Esophagus squamous epithelium (tissue), 5 donors: Measurements from ENCODE around the gene NME9. TPM values are rescaled to one million over a fixed set of nuclear protein-coding genes. Genes with fewer than 3 reads are reported as not detected.

ENCODE experiments used
- DNase-seq: peaks from one replicate; lab custom pipeline; 2025; lab: John Stamatoyannopoulos, UW
- H3K27ac ChIP-seq, 4 donors: fragments of 200-600 bp; sonication (generic); one replicate each; pipeline ENCODE4 v1.5.1; 2016 to 2019; ENCODE audit warnings: mild to moderate bottlenecking in 1 of 4
- H3K27me3 ChIP-seq, 4 donors: fragments of 200-600 bp; sonication (generic); 1 replicate in 3 of 4; 2 replicates in 1 of 4; pipeline versions ENCODE4 v1.5.1 to v1.6.0; 2017 to 2021; ENCODE audit warnings: antibody characterized with exemption in 1 of 4
- H3K36me3 ChIP-seq, 3 donors: fragments of 200-600 bp; sonication (generic); one replicate each; pipeline ENCODE4 v1.5.1; 2016 to 2019
- H3K4me1 ChIP-seq, 3 donors: fragments of 200-600 bp; sonication (generic); one replicate each; pipeline ENCODE4 v1.5.1; 2017 to 2019
- H3K4me3 ChIP-seq, 4 donors: fragments of 200-600 bp; sonication (generic); 1 replicate in 3 of 4; 2 replicates in 1 of 4; pipeline ENCODE4 v1.5.1; 2016 to 2019; ENCODE audit warnings: mild to moderate bottlenecking in 2 of 4, moderate library complexity in 1 of 4
- H3K9me3 ChIP-seq, 3 donors: fragments of 200-600 bp; sonication (generic); one replicate each; pipeline ENCODE4 v1.5.1; 2016 to 2019
- POLR2A ChIP-seq, 4 donors: fragments of 450-650 bp; IDR thresholded peaks; one replicate each; pipeline ENCODE4 v1.6.1; 2017; ENCODE audit warnings: antibody characterized with exemption in 4 of 4, mild to moderate bottlenecking in 4 of 4, moderate library complexity in 3 of 4
- WGBS, 2 donors: methylation state at CpG; one replicate each; pipeline ENCODE4 v1.1.5; 2018; 5-methylcytosine and 5-hydroxymethylcytosine counted together
- intact Hi-C: fragments of 100-400 bp; cut with DNase I; formaldehyde crosslinking; loops from one replicate; pipeline ENCODE4 v1.15.0; 2022
- total RNA-seq, 4 donors: library from RNA; depleted of rRNA; stranded (reverse); fragments of >200 nt; gene quantifications; one replicate each; pipeline ENCODE4 v1.1.0, GENCODE V29; 2016
- TF ChIP-seq, protein P1 (sequence below), 6 experiments: fragments of 450-650 bp in 4 of 6; fragments of 200-600 bp in 2 of 6; sonication (generic) in 2 of 6; IDR thresholded peaks; one replicate each; pipeline ENCODE4 v1.5.1; 2016 to 2019; ENCODE audit warnings: antibody characterized with exemption in 6 of 6, mild to moderate bottlenecking in 4 of 6, moderate library complexity in 4 of 6
- donor health status: DM: yes; HTN: yes; CAD: no.

The NME9 gene
- total RNA-seq, 4 donors from 2014 or later: 1.3 TPM; not detected in 3

DNA sequence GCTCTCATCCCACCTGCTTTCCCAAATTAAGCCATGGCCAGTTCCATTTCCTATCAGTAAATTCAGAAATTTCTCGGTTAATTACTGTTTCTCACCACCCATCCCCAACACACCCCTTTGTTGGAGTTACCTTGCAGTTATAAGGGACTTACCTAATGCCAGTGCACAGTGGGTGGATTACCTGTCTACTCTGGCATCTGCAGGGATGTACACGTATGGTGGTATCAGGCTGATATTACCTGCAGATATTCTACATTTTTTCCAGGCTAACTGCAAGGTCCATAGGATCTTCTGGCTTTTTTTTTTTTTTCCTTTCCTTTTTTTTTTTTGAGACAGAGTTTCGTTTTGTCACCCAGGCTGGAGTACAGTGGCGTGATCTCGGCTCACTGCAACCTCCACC lies 10.9 kb upstream of the NME9 start:
- DNase-seq: no peak
- WGBS, 2 donors: 86 to 88% methylated on average over 4 to 5 of the region's 5 CpGs
- no peaks in the 10 kb centered on the region for H3K9me3 ChIP-seq
- H3K4me3 ChIP-seq: no peak overlapping the region
- TF ChIP-seq POLR2A (IDR thresholded peaks at IDR 0.05): no peak
- TF ChIP-seq, protein P1, sequence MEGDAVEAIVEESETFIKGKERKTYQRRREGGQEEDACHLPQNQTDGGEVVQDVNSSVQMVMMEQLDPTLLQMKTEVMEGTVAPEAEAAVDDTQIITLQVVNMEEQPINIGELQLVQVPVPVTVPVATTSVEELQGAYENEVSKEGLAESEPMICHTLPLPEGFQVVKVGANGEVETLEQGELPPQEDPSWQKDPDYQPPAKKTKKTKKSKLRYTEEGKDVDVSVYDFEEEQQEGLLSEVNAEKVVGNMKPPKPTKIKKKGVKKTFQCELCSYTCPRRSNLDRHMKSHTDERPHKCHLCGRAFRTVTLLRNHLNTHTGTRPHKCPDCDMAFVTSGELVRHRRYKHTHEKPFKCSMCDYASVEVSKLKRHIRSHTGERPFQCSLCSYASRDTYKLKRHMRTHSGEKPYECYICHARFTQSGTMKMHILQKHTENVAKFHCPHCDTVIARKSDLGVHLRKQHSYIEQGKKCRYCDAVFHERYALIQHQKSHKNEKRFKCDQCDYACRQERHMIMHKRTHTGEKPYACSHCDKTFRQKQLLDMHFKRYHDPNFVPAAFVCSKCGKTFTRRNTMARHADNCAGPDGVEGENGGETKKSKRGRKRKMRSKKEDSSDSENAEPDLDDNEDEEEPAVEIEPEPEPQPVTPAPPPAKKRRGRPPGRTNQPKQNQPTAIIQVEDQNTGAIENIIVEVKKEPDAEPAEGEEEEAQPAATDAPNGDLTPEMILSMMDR (IDR thresholded peaks at IDR 0.05): no peak
- no peak overlapping the region for H3K27ac ChIP-seq
- intact Hi-C loops: no loop called here
- no peaks in the 10 kb centered on the region for H3K36me3 ChIP-seq
- H3K27me3 ChIP-seq: no peaks in the 10 kb centered on the region
- no peaks in the 10 kb centered on the region for H3K4me1 ChIP-seq

DNA sequence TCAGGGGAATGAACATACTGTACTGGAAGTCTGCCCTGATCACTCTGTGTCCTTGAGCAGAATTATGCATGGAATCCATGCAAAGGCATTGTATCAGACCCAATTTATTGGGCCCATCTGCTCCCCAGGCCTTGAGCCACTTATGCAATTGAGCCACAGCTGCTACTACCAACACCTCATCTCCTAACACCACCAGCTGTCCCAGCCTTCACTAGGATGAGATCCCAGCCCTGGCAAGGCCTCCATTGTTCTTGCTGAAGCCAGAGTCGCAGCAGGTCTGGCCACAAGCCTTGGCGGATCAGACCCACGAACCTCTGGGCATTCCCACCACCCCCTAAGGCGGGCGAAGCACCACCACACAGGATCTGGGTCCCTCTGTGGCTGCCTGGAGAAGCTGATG lies 9.2 kb upstream of the NME9 start:
- intact Hi-C loops: no loop called here
- no peak overlapping the region for H3K4me3 ChIP-seq
- TF ChIP-seq, protein P1 (IDR thresholded peaks at IDR 0.05): no peak
- no peak for TF ChIP-seq POLR2A (IDR thresholded peaks at IDR 0.05)
- H3K4me1 ChIP-seq: no peaks in the 10 kb centered on the region
- no peak overlapping the region for H3K27ac ChIP-seq
- DNase-seq: no peak
- 83 to 93% methylated on average over 3 to 4 of the region's 5 CpGs for WGBS, 2 donors
- no peaks in the 10 kb centered on the region for H3K9me3 ChIP-seq
- H3K36me3 ChIP-seq: no peaks in the 10 kb centered on the region
- H3K27me3 ChIP-seq: no peaks in the 10 kb centered on the region

DNA sequence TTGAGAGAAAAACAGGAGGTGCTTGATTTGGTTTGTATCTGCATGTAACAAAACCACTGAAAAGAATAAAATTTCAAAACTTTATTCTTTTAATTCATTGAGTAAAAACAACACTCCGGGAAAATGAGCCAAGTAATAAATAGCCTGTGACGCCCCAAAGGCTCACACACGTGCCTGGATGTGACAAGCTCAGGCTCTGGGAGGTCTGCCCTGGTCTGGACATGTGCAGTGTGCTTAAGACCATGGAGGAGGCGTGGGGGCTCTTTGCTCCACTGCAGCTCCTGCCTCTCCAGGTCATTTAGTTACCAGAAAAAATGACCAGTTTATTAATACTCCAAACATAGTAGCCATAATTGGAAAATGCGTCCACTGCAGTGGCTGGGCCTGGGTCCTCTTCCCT lies 8.6 kb upstream of the NME9 start:
- Histone ChIP-seq H3K27ac (no peak overlapping the region), H3K9me3 (no peaks in the 10 kb centered on the region), H3K36me3 (no peaks in the 10 kb centered on the region), H3K27me3 (no peaks in the 10 kb centered on the region), H3K4me3 (no peak overlapping the region), H3K4me1 (no peaks in the 10 kb centered on the region)
- 39 to 50% methylated on average over 5 of the region's 5 CpGs for WGBS, 2 donors
- no peak for DNase-seq
- intact Hi-C loops: no loop called here
- no peak for TF ChIP-seq POLR2A (IDR thresholded peaks at IDR 0.05)
- TF ChIP-seq, protein P1 (IDR thresholded peaks at IDR 0.05): no peak

DNA sequence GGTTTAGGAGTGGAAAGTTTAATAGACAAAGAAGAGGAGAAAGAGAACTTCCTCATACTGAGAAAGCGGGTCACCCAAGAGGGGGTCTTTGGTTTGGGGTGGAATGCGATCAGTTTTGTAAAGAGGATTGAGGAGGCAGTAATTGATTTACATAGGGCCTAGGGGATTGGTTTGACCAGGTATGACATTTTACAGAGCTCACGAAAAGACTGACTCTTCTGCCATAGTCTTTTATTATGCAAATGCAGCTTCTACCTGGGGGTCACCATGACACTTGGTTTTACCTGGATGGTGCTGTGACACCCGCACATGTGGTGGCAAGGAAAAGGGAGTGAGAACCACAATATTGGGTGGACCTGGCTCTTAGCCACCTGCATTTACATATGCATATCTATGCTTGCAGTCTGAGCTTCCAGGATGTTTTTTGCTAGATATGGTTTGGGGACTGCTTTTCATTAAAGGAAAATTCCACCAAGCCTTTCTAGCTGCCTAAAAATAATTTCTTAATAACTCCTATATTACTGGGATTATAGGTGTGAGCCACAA lies 6.9 kb upstream of the NME9 start:
- H3K27ac ChIP-seq: no peak overlapping the region

DNA sequence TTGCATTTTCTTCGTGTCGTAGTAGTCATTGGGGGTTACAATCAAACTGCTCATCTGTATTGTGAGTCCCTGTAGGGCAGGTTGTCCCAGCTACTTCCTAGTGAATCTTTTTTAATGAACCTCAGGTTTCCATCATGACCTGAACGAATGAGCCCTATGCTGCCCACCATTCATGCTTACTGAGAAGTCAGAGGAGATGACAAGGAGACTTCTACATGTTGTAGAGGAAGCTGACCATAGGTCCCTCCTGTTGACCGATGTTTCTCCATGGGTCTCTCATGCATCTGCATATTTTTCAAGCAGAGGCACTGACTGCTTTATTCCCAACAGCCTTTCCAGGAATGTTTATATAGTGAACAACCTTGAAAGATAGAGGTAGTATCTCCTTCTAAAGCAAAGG lies 5.0 kb upstream of the NME9 start:
- Histone ChIP-seq H3K9me3 (no peaks in the 10 kb centered on the region), H3K4me3 (no peak overlapping the region), H3K4me1 (peaks cover 0 to 5% (median 3%) of the 10 kb centered on the region in 3 donors), H3K27me3 (no peaks in the 10 kb centered on the region), H3K36me3 (no peaks in the 10 kb centered on the region), H3K27ac (no peak overlapping the region)
- DNase-seq: no peak
- intact Hi-C loops: no loop called here
- 77 to 79% methylated on average over 4 of the region's 4 CpGs for WGBS, 2 donors
- TF ChIP-seq POLR2A (IDR thresholded peaks at IDR 0.05): no peak
- TF ChIP-seq, protein P1 (IDR thresholded peaks at IDR 0.05): no peak

More for the DNA sequence above, 6.9 kb upstream of the NME9 start:
- no peak for DNase-seq
- Histone ChIP-seq H3K9me3 (no peaks in the 10 kb centered on the region), H3K4me3 (no peak overlapping the region), H3K4me1 (no peaks in the 10 kb centered on the region), H3K36me3 (no peaks in the 10 kb centered on the region), H3K27me3 (no peaks in the 10 kb centered on the region)
- intact Hi-C loops: no loop called here
- WGBS, 2 donors: 82 to 86% methylated on average over 4 of the region's 4 CpGs
- no peak for TF ChIP-seq POLR2A (IDR thresholded peaks at IDR 0.05)
- TF ChIP-seq, protein P1 (IDR thresholded peaks at IDR 0.05): no peak
